H9 (cell line): ENCODE data around the gene IRF7. TPM values are rescaled to one million over a fixed set of nuclear protein-coding genes. Genes with fewer than 3 reads are reported as not detected.

Source experiments
- DNase-seq: peaks from one replicate; pipeline ENCODE4 v3.0.0-alpha.2; 2017
- H2AFZ ChIP-seq: one replicate; pipeline ENCODE4 v1.6.1; 2013; ENCODE audit warnings: mild to moderate bottlenecking, low read length, control low read depth, moderate library complexity
- H2AK5ac ChIP-seq: 2 replicates; pipeline ENCODE4 v1.6.1; 2013; ENCODE audit warnings: low read length, control low read depth, mixed read lengths; ENCODE audit not compliant: insufficient read length
- H2BK120ac ChIP-seq: one replicate; pipeline ENCODE4 v1.6.1; 2013; ENCODE audit warnings: low read depth, mild to moderate bottlenecking, low read length, control low read depth, inconsistent platforms; ENCODE audit not compliant: poor library complexity, severe bottlenecking
- H2BK12ac ChIP-seq: 2 replicates; pipeline ENCODE4 v1.6.1; 2013; ENCODE audit warnings: low read length, control low read depth, mixed read lengths, low read depth; ENCODE audit not compliant: insufficient read length
- H2BK15ac ChIP-seq: 2 replicates; pipeline ENCODE4 v1.6.1; 2013; ENCODE audit warnings: low read depth, low read length, control low read depth
- H2BK20ac ChIP-seq: one replicate; pipeline ENCODE4 v1.6.1; 2013; ENCODE audit warnings: low read depth, mild to moderate bottlenecking, low read length, control low read depth, inconsistent platforms; ENCODE audit not compliant: poor library complexity, severe bottlenecking
- H2BK5ac ChIP-seq: 2 replicates; pipeline ENCODE4 v1.6.1; 2013; ENCODE audit warnings: low read length, control low read depth, mixed read lengths; ENCODE audit not compliant: insufficient read length
- H3K14ac ChIP-seq: 2 replicates; pipeline ENCODE4 v1.6.1; 2013; ENCODE audit warnings: low read length, control low read depth; ENCODE audit not compliant: insufficient read depth
- H3K18ac ChIP-seq: 2 replicates; pipeline ENCODE4 v1.6.1; 2013; ENCODE audit warnings: low read depth, mild to moderate bottlenecking, mixed read lengths, low read length, control low read depth; ENCODE audit not compliant: insufficient read length
- H3K23ac ChIP-seq: 2 replicates; pipeline ENCODE4 v1.6.1; 2013; ENCODE audit warnings: low read length, control low read depth, mixed read lengths, low read depth; ENCODE audit not compliant: insufficient read length
- H3K23me2 ChIP-seq: 2 replicates; pipeline ENCODE4 v1.6.1; 2013; ENCODE audit warnings: low read depth, mild to moderate bottlenecking, mixed read lengths, low read length, control low read depth; ENCODE audit not compliant: insufficient read length, poor library complexity, severe bottlenecking
- H3K27ac ChIP-seq: 2 replicates; pipeline ENCODE4 v1.5.1; 2013; ENCODE audit warnings: low read length, control low read depth, mixed read lengths, low read depth; ENCODE audit not compliant: insufficient read length
- H3K27me3 ChIP-seq: 2 replicates; pipeline ENCODE4 v1.6.1; 2013; ENCODE audit warnings: low read length, control low read depth, inconsistent platforms; ENCODE audit not compliant: insufficient read depth
- H3K4ac ChIP-seq: 2 replicates; pipeline ENCODE4 v1.6.1; 2013; ENCODE audit warnings: low read depth, mild to moderate bottlenecking, control low read depth, inconsistent platforms, low read length, moderate library complexity
- H3K4me1 ChIP-seq: 2 replicates; pipeline ENCODE4 v1.6.1; 2013; ENCODE audit warnings: low read length, control low read depth, inconsistent platforms; ENCODE audit not compliant: insufficient read depth
- H3K4me2 ChIP-seq: 2 replicates; pipeline ENCODE4 v1.6.1; 2013; ENCODE audit warnings: low read length, control low read depth, mixed read lengths; ENCODE audit not compliant: insufficient read length, insufficient read depth
- H3K56ac ChIP-seq: 2 replicates; pipeline ENCODE4 v1.6.1; 2013; ENCODE audit warnings: low read depth, mild to moderate bottlenecking, mixed read lengths, low read length, control low read depth; ENCODE audit not compliant: insufficient read length
- H3K79me1 ChIP-seq: 2 replicates; pipeline ENCODE4 v1.6.1; 2013; ENCODE audit warnings: low read depth, mild to moderate bottlenecking, moderate library complexity, low read length, control low read depth, inconsistent platforms; ENCODE audit not compliant: insufficient read depth, poor library complexity, severe bottlenecking
- H3K79me2 ChIP-seq: 2 replicates; pipeline ENCODE4 v1.6.1; 2013; ENCODE audit warnings: low read length, control low read depth, inconsistent platforms; ENCODE audit not compliant: insufficient read depth
- H3K9ac ChIP-seq: 2 replicates; pipeline ENCODE4 v1.6.1; 2013; ENCODE audit warnings: low read length, control low read depth, mixed read lengths; ENCODE audit not compliant: insufficient read length; ENCODE audit errors: extremely low read depth
- H3K9me3 ChIP-seq: one replicate; pipeline ENCODE4 v1.6.1; 2013; ENCODE audit warnings: low read depth, low read length, inconsistent platforms; ENCODE audit not compliant: control insufficient read depth
- H3T11ph ChIP-seq: one replicate; pipeline ENCODE4 v1.6.1; 2013; ENCODE audit warnings: mild to moderate bottlenecking, low read length, control low read depth, inconsistent platforms
- H4K20me1 ChIP-seq: one replicate; pipeline ENCODE4 v1.6.1; 2013; ENCODE audit not compliant: control insufficient read depth, insufficient read length, insufficient read depth
- H4K5ac ChIP-seq: 2 replicates; pipeline ENCODE4 v1.6.1; 2013; ENCODE audit warnings: low read depth, mild to moderate bottlenecking, mixed read lengths, low read length, control low read depth; ENCODE audit not compliant: insufficient read length
- H4K8ac ChIP-seq: replicated peaks from 2 replicates; pipeline ENCODE4 v1.6.1; 2013; ENCODE audit warnings: low read length, control low read depth, mixed read lengths, low read depth; ENCODE audit not compliant: insufficient read length
- H4K91ac ChIP-seq: 2 replicates; pipeline ENCODE4 v1.6.1; 2013; ENCODE audit warnings: low read depth, mild to moderate bottlenecking, moderate library complexity, mixed read lengths, low read length, control low read depth; ENCODE audit not compliant: insufficient read length
- H3K27ac Mint-ChIP-seq, 3 experiments: 2 replicates in 2 of 3; 3 replicates in 1 of 3; pipeline ENCODE4 v1.8.0; 2020 to 2021; ENCODE audit warnings: mixed read lengths in 3 of 3, mild to moderate bottlenecking in 1 of 3, moderate library complexity in 1 of 3
- H3K27me3 Mint-ChIP-seq: 2 replicates; pipeline ENCODE4 v1.8.0; 2021; ENCODE audit warnings: low read depth, mild to moderate bottlenecking, moderate library complexity, mixed read lengths
- H3K36me3 Mint-ChIP-seq, 3 experiments: 2 replicates in 2 of 3; 3 replicates in 1 of 3; pipeline ENCODE4 v1.8.0; 2020 to 2021; ENCODE audit warnings: low read depth in 3 of 3, mixed read lengths in 3 of 3; ENCODE audit not compliant: insufficient read depth in 1 of 3
- H3K4me1 Mint-ChIP-seq, 2 experiments: 2 replicates each; pipeline ENCODE4 v1.8.0; 2020; ENCODE audit warnings: mixed read lengths in 2 of 2
- H3K4me3 Mint-ChIP-seq, 2 experiments: 2 replicates in 1 of 2; 3 replicates in 1 of 2; pipeline ENCODE4 v1.8.0; 2020 to 2021; ENCODE audit warnings: mild to moderate bottlenecking in 2 of 2, mixed read lengths in 2 of 2, moderate library complexity in 1 of 2
- H3K9me3 Mint-ChIP-seq, 2 experiments: 2 replicates in 1 of 2; 3 replicates in 1 of 2; pipeline ENCODE4 v1.8.0; 2020; ENCODE audit warnings: mild to moderate bottlenecking in 2 of 2, mixed read lengths in 2 of 2, moderate library complexity in 1 of 2
- WGBS: extraction: QIAGEN DNeasy Blood & Tissue Kit; methylation state at CpG from one replicate; pipeline ENCODE4 v1.1.7; 2013; ENCODE audit warnings: missing lambda C conversion rate, low lambda C conversion rate, mixed read lengths; ENCODE audit not compliant: insufficient read length; ENCODE audit errors: extremely low coverage; 5-methylcytosine and 5-hydroxymethylcytosine counted together
- total RNA-seq: library from RNA; stranded (reverse); gene quantifications from 2 replicates; pipeline ENCODE4 v1.2.1, GENCODE V29; 2021
- TF ChIP-seq, protein P1 (sequence below): fragments of 200-600 bp; sonication (generic); conservative IDR thresholded peaks from 3 replicates; pipeline ENCODE4 v1.8.0; 2021; ENCODE audit warnings: antibody characterized with exemption, mild to moderate bottlenecking

The IRF7 gene
- total RNA-seq, 1 experiment from 2014 or later = 9.8 TPM

DNA sequence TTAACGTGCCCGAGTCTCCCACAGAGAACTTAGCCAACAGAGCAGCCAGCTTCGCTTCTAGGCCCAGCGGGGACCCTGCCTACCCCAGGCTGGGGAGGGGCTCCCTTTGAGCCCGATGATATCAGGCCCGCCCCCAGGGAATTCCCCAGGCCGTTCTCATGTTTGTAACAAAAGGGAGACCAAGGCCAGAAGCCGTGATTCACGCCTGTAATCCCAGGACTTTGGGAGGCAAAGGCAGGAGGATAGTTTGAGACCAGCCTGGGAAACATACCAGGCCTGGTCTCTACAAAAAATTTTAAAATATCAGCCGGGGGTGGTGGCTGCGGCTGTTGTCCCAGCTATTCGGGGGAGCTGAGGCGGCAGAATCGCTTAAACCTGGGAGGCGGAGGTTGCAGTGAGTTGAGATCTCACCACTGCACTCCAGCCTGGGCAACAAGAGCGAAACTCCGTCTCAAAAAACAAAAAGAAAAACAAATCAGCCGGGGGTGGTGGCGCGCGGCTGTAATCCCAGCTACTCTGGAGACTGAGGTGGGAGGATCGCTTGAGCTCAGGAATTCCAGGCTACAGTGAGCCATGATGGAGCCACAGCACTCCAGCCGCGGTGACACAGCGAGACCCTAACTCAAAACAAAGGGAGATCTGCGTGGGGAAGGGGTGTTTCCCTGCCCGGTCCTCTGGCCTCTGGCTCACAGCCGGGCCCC is 23.0 kb upstream of the IRF7 start:
- no peaks in the 10 kb centered on the region for H3K79me2 ChIP-seq
- peaks cover 18 to 28% of the 10 kb centered on the region in 2 experiments for H3K4me1 Mint-ChIP-seq
- no peaks in the 10 kb centered on the region for H3K79me1 ChIP-seq
- no peaks in the 10 kb centered on the region for H4K20me1 ChIP-seq
- no peak overlapping the region for H2BK120ac ChIP-seq
- no peaks in the 10 kb centered on the region for H3K9me3 ChIP-seq
- peak overlapping the region; percentile 33 for H3K4me2 ChIP-seq
- no peak overlapping the region for H2AFZ ChIP-seq
- H4K5ac ChIP-seq = no peak overlapping the region
- H3K14ac ChIP-seq = peak overlapping the region; percentile 50
- H3K9me3 Mint-ChIP-seq = no peaks in the 10 kb centered on the region; a peak in 2 of 5 replicates
- peak; percentile 59 for DNase-seq
- H4K91ac ChIP-seq = no peak overlapping the region
- peak overlapping the region; percentile 52 for H3K18ac ChIP-seq
- no peaks in the 10 kb centered on the region; the same call in 1 of the 2 replicates for H3K4me1 ChIP-seq
- no peak overlapping the region for H3K4ac ChIP-seq
- H2BK5ac ChIP-seq = no peak overlapping the region
- peak overlapping the region; percentile 15 to 97 (median 93); a peak in 5 of 7 replicates for H3K27ac Mint-ChIP-seq
- H2BK15ac ChIP-seq = no peak overlapping the region
- peaks cover 33% of the 10 kb centered on the region for H3K27me3 ChIP-seq
- no peak overlapping the region for H4K8ac ChIP-seq
- peaks cover 0 to 17% (median 0%) of the 10 kb centered on the region in 3 experiments; a peak in 3 of 7 replicates for H3K36me3 Mint-ChIP-seq
- H3K9ac ChIP-seq = no peak overlapping the region
- no peak overlapping the region for H3K27ac ChIP-seq
- no peak overlapping the region for H2BK20ac ChIP-seq
- peaks cover 19% of the 10 kb centered on the region for H3K23me2 ChIP-seq
- no peak overlapping the region for H3K56ac ChIP-seq
- no peak overlapping the region for H3T11ph ChIP-seq
- peak overlapping the region; percentile 55 to 75 for H3K4me3 Mint-ChIP-seq
- H2BK12ac ChIP-seq = no peak overlapping the region
- peaks cover 55% of the 10 kb centered on the region for H3K27me3 Mint-ChIP-seq
- H3K23ac ChIP-seq = no peak overlapping the region
- no peak overlapping the region for H2AK5ac ChIP-seq
- TF ChIP-seq, protein P1, sequence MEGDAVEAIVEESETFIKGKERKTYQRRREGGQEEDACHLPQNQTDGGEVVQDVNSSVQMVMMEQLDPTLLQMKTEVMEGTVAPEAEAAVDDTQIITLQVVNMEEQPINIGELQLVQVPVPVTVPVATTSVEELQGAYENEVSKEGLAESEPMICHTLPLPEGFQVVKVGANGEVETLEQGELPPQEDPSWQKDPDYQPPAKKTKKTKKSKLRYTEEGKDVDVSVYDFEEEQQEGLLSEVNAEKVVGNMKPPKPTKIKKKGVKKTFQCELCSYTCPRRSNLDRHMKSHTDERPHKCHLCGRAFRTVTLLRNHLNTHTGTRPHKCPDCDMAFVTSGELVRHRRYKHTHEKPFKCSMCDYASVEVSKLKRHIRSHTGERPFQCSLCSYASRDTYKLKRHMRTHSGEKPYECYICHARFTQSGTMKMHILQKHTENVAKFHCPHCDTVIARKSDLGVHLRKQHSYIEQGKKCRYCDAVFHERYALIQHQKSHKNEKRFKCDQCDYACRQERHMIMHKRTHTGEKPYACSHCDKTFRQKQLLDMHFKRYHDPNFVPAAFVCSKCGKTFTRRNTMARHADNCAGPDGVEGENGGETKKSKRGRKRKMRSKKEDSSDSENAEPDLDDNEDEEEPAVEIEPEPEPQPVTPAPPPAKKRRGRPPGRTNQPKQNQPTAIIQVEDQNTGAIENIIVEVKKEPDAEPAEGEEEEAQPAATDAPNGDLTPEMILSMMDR = no peak
- no CpG with 5 or more reads among the region's 28 CpGs for WGBS
